Measurements from ENCODE around the gene TTC19. TPM values are rescaled to one million over a fixed set of nuclear protein-coding genes. Genes with fewer than 3 reads are reported as not detected.

Gene TTC19
- total RNA-seq, 2 donors from 2014 or later = 50.7 to 53.6 TPM

- intact Hi-C loops (cut with DNase I, micrococcal nuclease) = no loop called here
- no peak for ATAC-seq
- no peak for DNase-seq
Measured at GRCh38 chr17:16072031-16072430, 72.4 kb downstream of the TTC19 start.

GRCh38 chr17:16073845-16074244 lies 74.2 kb downstream of the TTC19 start:
- intact Hi-C loops (cut with DNase I, micrococcal nuclease) = no loop called here
- ATAC-seq = no peak
- no peak for DNase-seq

- intact Hi-C loops (cut with DNase I, micrococcal nuclease) = no loop called here
- no peak for DNase-seq
- ATAC-seq = no peak
Measured at GRCh38 chr17:16074423-16074822, 74.8 kb downstream of the TTC19 start.

GRCh38 chr17:16075949-16076348 lies 76.3 kb downstream of the TTC19 start:
- DNase-seq = no peak
- intact Hi-C loops (cut with DNase I, micrococcal nuclease) = no loop called here
- no peak for ATAC-seq

Other genes with a start within 250 kb of the TTC19 start
- gene ADORA2B, start 54.7 kb upstream of the TTC19 start, total RNA-seq = 10 to 100 TPM; 28.6 to 31.4 TPM
- 10 to 100 TPM; 22.4 to 23.5 TPM for gene ZSWIM7, start 120 bp upstream of the TTC19 start, total RNA-seq
- gene NCOR1, start 215.7 kb downstream of the TTC19 start, total RNA-seq = 100 to 1,000 TPM; 181 to 257 TPM
- 10 to 100 TPM; 38.4 to 53.4 TPM for gene PIGL, start 217.4 kb downstream of the TTC19 start, total RNA-seq

All from left colon (tissue), 2 donors.